Measurements from ENCODE around the gene PAAF1.

DNA sequence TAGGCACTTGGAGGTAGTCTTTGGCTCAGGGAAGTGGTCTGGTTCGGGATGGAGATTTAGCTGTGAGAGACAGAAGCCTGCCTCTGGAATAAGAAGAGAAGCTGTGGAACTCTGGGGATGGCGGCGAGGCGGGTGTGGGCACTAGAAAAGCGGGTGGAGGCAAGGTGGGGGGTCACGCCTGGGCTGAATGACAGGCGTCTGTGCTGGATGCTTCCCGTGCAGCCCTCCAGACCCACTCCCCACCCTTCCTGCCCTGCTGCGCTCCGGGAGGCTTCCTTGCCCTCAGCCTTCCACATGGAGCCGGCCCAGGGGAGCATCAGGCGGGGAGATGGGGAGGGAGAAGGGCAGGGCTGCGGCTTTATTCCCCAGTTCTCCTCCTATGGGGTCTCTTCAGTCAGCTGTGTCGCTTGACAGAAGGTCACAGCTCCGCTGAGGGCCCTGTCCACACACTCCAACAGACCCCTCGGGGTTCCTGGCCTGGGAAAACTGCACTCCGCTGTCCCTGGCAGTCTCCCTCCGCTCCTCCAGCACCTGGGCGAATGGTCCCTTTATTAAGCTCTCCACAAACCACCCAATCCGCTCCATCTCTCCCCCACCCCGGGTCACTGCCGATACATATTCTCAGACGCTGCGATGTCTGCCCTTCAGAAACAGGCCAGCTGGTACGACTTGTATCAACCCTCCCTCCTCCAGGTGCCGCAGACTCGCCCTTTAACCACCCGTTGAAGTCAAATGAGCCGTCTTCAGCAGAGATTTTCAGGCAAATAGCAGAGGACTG is 80.3 kb downstream of the PAAF1 start:
- TF ChIP-seq CTCF (IDR thresholded peaks at IDR 0.05; ENCODE audit: low read length) (no peak), EZH2 (IDR thresholded peaks at IDR 0.05; ENCODE audit: borderline replicate concordance, low read length) (no peak)

Data from OCI-LY1 (cell line).